ENCODE results near the gene CERK.
"Not testable (repeated sequence)": the region's sequence is repeated elsewhere in the genome, so short reads cannot be mapped to it uniquely, and the experiment has no call there.

The CERK gene, protein sequence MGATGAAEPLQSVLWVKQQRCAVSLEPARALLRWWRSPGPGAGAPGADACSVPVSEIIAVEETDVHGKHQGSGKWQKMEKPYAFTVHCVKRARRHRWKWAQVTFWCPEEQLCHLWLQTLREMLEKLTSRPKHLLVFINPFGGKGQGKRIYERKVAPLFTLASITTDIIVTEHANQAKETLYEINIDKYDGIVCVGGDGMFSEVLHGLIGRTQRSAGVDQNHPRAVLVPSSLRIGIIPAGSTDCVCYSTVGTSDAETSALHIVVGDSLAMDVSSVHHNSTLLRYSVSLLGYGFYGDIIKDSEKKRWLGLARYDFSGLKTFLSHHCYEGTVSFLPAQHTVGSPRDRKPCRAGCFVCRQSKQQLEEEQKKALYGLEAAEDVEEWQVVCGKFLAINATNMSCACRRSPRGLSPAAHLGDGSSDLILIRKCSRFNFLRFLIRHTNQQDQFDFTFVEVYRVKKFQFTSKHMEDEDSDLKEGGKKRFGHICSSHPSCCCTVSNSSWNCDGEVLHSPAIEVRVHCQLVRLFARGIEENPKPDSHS

DNA sequence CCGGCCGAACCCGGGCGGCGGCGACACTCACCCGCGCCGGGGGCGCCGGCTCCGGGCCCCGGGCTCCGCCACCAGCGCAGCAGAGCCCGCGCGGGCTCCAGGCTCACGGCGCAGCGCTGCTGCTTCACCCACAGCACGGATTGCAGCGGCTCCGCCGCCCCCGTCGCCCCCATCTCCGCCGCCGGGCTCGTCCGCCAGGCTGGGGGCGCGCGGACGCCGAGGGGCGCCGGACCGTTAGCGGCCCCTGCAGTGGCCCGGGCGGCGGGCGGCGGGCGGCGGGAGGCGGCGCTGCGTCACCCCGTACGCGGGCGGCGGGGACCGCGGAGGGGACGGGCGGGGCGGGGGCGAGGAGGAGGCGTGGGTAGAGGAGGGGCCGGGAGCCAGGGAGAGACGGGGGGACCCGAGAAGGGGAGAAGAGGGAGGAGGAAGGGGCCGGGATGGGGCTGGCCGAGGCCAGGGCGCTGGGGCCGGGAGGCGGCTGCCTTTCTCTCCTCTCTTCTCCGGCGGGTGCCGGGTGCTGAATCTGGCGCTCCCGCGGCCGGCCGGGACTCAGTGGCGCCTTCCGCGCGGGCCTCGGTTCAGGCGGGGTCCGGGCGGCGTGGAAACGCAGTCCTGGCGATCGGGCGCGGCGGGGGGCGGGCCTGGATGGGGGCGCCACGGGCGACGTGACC lies at the start of gene CERK:
Gene CERK, minus strand, starts transcription at position 277 of the 671 bp plus-strand sequence. Its CDS starts 104 bp downstream, at position 173.
- DNase-seq (ENCODE audit: low read depth in 2 of 2), result peak; percentile 27 to 42

DNA sequence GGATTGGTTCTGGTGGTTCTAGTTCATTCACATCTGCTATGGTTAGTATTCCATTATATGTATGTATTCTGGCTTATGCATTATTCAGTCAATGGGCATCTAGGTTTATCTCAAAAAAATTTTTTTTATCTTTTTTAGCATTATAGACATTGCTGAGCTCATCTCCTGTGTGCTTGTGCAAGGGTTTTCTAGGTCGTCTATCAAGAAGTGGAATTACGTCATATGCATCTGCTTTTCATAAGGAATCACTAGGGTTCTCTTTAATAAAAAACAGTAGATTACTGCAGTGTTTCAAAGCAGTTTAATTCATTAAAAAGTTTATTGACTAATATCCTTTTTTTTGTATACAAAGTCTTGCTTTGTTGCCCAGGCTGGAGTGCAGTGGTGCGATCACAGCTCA lies 45.7 kb upstream of the CERK start:
- peak in 1 of 2 experiments; percentile 24 for DNase-seq (ENCODE audit: low read depth in 2 of 2)

DNA sequence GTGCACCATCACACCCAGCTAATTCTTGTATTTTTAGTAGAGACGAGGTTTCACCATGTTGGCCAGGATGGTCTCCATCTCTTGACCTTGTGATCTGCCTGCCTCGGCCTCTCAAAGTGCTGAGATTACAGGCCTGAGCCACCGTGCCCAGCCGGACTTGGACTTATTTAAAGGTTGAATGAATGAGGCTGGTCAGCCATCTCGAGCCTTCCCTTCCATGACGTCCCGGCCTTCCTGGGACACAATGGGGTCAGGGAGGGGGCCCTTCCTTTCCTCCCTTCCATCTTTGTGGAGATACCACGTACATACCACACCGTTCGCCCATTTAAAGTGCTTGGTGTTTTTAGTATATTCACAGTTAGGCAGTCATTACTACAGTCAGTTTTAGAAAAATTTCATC lies 44.1 kb upstream of the CERK start:
- DNase-seq (ENCODE audit: low read depth in 2 of 2), result not testable (repeated sequence)

DNA sequence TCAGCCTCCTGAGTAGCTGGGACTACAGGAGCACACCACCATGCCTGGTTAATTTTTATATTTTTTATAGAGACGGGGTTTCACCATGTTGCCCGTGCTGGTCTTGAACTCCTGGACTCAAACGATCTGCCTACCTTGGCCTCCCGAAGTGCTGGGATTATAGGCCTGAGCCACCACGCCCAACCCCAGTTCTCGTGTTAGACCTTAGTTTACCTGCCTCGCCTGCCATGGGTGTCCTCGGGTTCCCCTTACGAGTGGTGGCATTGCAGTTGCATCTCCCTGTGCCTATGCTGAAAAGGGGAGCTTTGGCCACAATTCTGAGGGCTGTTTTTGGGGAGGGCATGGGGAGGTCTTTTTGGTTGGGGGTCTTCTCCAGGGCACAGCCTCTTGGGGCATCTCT lies 43.2 kb upstream of the CERK start:
- no peak for DNase-seq (ENCODE audit: low read depth in 2 of 2)

DNA sequence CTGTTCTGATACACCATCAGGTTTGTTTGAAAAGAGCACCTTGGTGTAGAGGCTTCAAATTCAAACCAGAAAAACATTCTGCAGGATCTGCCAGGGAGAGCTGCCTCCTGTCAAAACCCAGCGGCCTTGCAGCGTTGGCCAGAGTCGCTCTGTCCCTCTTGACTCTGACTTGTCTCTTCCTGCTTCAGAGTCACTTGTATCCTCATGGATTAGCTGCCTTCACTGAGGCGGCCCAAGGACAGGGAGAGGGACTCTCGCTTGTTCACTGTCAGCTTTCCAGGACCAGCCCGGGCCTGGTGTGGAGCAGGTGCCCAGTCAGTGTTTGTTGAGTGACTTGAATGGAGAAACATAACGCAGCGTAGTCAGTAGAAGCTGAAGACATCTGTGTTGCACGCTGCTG lies 42.4 kb upstream of the CERK start:
- DNase-seq (ENCODE audit: low read depth in 2 of 2), result no peak

DNA sequence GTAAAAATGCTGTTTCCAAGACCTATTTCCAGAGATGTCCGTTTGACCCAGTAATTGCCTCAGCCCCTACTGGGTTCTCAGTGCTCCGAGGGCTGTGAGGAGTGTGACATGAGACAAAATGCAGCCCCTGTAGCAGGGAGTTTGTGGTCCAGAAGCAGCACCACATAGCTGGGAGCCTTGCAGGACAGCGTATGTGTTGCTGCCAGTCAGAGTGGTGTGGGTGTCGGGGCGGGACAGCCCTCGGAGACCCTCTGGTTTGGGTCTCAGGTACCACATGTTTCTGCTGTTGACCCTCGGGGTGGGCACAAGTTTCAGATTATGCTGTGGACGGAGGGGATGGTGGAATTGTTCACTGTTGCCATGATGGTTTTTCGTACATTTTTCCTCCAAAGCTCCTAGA lies 41.6 kb upstream of the CERK start:
- no peak for DNase-seq (ENCODE audit: low read depth in 2 of 2)

DNA sequence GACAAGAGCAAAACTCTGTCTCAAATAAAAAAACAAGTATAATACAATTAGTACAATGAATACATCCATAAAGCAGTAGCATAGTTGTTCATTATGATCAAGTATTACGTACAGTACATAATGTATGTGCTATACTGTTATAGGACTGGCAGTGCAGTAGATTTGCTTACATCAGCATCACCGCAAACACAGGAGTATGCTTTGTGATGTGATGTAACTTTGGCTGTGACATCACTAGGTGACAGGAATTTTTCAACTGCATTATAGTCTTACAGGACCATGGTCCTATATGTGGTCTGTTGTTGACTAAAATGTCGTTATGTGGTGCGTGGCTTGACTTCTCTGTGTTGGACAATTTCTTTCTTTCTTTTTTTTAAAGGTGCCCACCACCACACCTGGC lies 41.0 kb upstream of the CERK start:
- no peak for DNase-seq (ENCODE audit: low read depth in 2 of 2)

DNA sequence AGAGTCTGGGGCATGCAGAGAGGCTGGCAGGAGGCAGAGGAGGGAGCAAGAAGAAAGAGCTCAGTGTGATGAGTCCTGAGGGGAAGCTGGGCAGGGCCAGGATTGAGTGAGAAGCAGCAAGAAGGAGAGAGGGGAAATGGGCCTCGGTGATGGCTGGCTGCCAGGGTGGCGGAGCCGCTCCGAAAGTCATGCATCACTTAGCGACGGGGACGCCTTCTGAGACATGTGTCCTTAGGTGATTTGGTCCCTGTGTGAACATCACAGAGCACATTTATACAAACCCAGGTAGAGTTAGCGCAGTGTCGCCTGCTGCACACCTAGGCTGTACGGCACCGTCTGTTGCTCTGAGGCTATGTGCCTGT lies 39.5 kb upstream of the CERK start:
- no peak for DNase-seq (ENCODE audit: low read depth in 2 of 2)

DNA sequence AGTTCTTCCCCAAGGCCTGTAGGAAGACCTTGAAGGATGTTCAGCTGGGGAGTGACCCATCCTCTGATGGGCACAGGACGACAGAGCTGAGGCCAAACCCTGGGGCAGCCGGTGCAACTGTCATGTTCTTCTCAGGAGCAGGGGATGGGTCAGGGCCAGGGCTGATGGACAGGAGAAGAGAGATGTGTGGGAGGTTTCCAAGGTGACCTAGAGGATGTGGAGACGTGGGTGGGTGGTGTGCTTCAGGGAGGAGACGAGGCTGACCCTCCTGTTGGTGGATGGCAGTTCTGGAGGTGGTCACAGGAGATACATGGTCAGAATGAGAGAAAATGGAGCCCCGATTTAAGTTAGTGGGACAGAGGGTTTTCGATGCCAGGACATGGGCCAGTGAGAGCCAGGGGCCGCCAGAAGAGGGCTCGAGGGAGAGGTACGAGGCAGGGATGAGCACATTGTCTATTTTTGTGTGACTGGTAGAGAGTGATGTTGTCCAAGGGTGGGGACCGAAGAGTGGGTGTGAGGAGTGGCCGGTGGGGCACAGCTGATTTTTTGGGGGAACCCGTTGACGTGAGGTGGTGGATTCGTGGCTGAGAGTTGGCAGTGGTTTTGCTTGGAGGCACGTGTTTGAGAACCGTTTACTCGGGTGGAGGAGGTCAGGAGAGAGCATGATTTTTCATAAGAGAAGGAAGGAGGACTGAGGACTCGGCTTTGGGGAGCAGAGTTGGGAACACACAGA lies 39.0 kb upstream of the CERK start:
- DNase-seq (ENCODE audit: low read depth in 2 of 2), result no peak

DNA sequence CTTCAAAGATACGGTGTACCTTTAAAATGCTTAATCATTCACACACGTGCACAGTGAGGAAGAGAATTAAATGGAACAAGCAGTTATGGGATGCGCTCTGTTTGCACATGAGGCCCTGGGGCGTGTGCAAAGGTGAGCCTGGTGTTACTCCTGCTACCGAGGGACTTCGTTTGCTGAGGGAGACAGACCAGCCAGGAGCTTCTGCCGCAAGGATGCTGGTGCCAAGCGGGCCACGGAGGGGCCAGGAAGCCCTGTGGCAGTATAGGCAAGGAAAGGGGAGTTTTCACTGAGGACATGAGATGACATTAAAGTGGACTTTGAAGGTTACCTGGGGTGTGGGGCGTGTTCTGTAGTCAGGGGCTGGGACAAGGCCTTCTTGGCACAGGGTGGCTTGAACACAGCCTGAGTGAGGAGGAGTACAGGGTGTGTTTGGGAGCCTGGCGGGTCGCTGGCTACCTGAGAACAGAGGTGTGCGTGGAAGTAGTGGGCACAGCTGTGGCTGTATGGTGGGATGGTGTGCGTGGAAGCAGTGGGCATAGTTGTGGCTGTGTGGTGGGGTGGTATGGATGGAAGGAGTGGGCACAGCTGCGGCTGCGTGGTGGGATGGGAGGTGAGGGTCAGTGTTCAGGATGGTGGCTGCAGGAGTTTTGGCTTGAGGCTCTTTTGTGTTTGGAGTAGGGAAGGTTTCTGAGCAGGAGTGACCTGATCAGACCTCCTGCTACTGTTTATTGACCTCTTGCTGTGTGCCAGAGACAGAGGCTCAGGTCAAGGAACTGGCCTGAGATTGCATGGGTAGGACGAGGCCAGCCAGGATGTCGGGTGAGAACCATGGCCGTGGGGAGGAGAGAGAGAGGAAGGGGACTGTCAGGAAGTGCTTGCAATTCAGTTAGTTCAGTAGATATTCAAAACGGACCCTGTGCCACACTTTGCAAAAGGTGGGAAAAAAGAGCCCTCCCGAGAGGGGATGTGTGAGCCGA lies 38.1 kb upstream of the CERK start:
- no peak for DNase-seq (ENCODE audit: low read depth in 2 of 2)

DNA sequence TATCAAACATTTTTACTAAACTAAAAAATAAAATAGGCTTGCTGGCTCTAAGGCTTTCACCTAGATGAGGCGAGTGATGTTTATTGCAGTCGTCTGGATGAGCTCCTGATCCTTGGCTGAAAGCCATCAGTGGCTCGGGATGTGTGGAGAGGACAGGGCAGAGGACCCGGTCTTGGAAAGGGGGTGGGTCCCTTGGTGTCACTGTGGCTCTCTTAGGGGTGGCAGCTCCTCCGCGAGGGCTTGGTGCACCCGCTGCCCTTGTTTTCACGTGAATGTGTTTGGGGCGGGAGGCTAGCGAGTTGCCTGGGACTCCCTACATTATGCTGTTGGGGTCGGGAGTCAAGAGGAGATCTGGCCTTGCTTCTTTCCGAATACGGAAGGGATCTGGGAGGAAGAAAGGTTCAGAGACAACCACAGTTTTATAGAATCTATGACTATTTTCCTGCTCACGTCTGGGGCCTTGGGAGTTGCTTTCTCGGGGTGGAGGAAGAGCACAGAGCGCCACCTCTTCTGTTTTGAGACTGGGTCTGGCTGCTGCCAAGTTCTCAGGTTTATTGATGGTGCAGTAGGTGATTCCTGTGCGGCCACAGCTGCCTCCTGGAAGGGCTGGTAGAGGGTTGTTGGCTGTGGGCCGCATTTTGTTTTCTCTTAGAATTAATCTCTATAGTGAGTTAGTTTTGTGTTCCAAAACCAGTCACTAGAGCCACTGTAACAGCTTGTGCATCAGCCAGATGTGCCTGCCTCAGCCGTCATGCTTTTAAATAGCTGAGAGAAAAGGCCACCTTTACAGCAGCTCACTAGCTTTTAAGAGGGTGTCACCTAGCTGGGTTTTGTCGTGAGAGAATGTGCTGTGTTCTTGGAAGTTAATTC lies 37.2 kb upstream of the CERK start:
- no peak for DNase-seq (ENCODE audit: low read depth in 2 of 2)

DNA sequence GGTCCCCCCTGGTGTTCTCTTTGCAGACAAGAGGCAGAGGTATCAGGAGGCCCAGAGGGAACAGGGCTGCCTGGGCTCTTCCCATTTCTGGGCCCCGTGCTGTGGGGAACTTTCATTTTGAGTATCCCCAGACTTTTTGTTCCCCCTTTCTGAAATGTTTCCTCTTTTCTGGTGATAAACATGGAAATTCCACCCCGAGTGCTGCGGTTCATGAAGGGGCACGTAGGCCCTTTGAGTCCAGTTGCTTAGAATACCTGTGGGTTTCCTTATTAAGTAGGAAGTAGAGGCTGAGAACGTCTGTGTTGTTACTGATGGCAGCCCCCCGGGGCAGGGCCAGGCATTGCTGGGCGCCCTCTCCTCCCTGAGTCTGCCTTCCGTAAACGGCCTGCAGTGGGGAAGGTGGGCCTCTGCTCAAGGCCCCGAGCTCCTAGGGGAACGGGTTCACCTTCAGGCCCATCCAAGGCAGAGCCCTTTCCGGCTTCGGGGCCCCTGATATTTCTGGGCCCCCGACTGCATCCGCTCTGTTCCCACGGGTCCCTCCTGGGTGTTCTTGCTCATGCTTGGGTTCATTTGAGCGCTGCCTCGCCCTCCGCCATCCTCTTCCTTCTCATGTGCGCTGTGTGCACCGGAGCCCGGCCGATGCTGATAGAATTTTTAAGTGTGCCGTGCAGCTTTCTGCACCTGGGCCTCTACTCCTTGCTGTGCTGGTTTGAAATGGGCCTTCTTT lies 36.4 kb upstream of the CERK start:
- DNase-seq (ENCODE audit: low read depth in 2 of 2), result no peak

DNA sequence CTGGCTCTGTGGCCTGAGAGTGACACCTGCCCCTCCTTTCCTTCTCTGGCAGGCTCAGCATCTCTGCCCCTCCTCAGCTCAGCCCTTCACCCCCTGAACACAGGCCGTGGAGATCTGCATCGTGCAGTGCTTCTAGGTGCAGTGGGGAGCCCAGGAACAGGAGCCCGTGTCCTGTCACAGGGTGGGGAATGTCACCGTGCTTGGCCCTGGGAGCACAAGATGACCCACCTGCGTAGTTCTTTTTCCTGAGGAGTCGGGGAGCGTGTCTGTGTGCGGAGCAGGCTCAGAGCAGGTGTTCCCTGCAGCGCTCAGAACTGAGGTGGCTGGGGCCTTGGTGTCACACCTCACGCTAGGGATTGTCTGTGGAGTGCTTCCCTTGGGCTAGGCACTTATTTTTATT lies 35.0 kb upstream of the CERK start:
- no peak for DNase-seq (ENCODE audit: low read depth in 2 of 2)

DNA sequence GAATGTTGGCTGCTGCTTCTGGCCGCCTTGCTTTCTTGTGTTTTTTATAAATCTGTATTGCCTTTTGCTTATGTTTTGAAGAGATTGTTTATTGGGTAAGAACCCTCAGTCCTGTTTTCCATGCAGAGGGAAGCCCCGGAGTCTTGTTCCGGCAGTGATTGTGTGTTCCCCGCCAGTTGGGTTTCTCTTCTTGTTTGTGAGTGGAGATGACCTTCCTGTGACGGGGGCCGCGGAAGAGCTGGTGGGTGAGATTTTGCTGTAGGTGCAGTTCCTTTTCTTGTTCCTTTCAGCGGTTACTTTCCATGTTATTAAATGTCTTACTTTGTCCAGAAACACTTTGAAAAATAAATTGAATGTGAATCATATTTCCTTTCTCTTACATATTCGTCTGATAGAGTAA lies 32.7 kb upstream of the CERK start:
- DNase-seq (ENCODE audit: low read depth in 2 of 2), result no peak

DNA sequence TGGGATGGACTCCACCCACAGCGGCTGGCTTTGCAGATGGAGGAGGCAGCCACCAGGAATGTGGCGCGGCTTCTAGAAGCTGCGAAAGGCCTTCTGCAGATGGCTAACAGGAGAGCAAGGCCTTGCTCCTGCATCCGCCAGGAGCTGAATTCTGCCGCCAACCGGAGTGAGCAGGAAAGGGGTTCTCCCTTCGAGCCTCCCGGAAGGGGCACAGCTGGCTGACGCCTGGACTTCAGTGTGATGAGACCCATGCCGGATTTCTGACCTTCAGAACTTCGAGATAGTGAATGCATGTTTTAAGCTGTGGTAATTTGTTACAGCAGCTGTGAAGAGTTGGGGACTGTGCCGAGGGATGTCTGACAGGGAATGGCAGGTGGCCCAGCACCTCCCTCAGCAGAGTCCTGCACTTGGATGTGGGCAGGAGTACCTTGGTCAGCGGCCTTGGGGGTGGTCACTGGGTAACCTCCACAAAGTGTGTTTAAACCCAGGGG lies 32.1 kb upstream of the CERK start:
- no peak for DNase-seq (ENCODE audit: low read depth in 2 of 2)

DNA sequence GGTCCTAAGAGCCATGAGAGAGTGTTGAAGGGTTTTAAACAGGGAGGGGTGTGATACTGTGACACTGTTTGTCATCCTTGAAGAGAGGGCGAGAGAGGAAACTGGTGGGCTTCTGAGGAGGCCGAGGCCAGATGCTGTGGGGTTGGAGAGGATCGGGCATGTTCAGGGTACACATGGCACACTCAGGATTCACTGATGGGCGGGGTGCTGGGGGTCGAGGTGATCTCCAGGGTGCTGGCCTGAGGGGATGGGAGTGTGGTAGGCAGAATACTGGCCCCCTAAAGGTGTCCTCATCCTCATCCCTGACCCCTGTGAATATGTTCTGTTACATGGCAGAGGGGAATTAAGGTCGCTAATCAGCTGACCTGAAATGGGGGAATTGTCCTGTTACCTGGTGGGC lies 31.7 kb upstream of the CERK start:
- DNase-seq (ENCODE audit: low read depth in 2 of 2), result no peak

DNA sequence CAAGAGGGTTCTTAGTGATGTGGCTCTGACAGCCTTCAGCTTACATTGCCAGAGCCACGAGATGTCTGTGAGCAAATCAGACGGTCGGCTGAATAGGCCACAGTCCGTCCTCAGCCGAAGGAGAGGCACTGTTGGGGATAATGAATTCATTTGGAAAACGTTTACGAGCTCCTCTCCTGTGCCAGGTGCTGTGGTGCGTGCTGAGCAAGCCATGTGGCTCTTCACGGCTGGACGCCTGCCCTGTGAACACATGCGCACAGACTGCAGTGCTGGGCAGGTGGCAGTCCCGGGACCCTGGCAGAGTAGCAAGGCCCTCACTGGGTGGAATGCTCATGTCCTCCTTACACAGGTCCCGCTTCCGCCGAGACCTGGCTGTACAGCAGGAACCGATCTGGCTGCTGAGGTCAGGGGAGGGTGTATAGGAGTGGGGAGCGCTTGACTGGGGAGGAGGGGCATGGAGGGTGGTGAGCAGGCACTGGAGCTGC lies 31.2 kb upstream of the CERK start:
- no peak for DNase-seq (ENCODE audit: low read depth in 2 of 2)

DNA sequence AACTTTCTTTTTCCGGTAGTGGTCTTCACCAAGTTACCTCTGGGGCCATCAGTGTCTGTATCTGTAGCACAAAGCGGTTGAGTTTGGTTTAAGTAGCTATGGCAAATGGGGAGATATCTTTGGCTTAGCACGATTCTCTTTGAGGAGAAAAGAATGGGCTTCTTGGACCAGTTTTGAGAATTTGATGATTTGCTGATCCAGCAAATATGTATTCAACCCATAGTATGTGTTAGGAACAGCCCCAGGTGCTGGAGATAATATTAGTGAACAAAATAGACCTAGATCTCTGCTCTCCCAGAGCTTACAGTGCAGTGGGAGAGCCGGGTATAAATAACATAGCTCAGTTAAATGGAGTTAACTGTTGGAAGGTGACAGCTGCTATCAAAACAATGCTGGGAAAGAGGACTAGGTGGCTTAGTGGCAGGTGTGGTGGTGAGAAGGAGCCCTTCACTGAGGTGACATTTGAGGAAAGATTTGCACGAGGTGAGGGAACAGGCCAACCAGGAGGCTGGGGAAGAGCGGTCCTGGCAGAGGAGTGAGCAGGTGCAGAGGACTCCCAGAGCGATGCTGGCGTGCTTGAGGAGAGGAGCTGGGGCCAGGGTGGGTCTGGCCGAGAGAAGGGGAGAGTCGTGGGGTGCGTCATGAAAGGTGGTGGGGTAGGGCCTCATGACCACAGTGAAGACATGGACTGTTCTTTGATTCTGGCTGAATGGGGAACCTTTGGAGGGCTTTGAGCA lies 29.4 kb upstream of the CERK start:
- DNase-seq (ENCODE audit: low read depth in 2 of 2), result no peak

DNA sequence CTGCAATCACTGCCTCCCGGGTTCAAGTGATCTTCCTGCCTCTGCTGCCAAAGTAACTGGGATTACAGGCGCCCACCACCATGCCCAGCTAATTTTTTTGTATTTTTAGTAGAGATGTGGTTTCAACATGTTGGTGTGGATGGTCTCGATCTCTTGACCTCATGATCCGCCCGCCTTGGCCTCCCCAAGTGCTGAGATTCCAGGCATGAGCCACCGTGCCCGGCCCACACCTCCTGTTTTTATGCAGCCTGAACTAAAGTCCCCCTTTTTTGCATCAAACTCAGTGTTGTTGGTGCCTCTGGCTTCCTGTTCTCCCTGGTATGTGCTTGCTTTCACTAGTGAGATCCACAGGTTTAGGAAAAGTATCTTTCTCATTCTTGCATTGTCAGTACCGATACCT lies 28.6 kb upstream of the CERK start:
- no peak for DNase-seq (ENCODE audit: low read depth in 2 of 2)

Data from fibroblast of skin of left biceps (primary cell).